Natural killer cell (primary cell): ENCODE measurements around the gene ZNF672. TPM values are rescaled to one million over a fixed set of nuclear protein-coding genes. Genes with fewer than 3 reads are reported as not detected.
A peak's percentile ranks its signal among the peaks of the same experiment; 100 is the strongest.

Source experiments
- ATAC-seq, 3 donors: fragments of 150-1000 bp in 2 of 3; fragments of 200-7000 bp in 1 of 3; cut with Tn5 transposase; 1 replicate in 1 of 3; 2 replicates in 2 of 3; pipeline ENCODE4 v1.10.0; 2021; ENCODE audit warnings: mild to moderate bottlenecking in 2 of 3, moderate library complexity in 2 of 3
- DNase-seq, 2 donors: peaks; one replicate each; pipeline versions ENCODE4 v3.0.0 to v3.0.0-alpha.2; 2013 to 2021; ENCODE audit warnings: mixed read lengths in 1 of 2
- H3K27ac ChIP-seq: one replicate; pipeline ENCODE4 v1.5.1; 2013; ENCODE audit warnings: mild to moderate bottlenecking, low read length
- H3K27me3 ChIP-seq: one replicate; pipeline ENCODE4 v1.6.1; 2013; ENCODE audit warnings: low read length; ENCODE audit not compliant: control insufficient read depth, insufficient read depth
- H3K36me3 ChIP-seq: one replicate; pipeline ENCODE4 v1.6.1; 2013; ENCODE audit warnings: low read length; ENCODE audit not compliant: control insufficient read depth, insufficient read depth
- H3K4me1 ChIP-seq: one replicate; pipeline ENCODE4 v1.6.1; 2013; ENCODE audit warnings: low read length; ENCODE audit not compliant: control insufficient read depth, insufficient read depth
- H3K4me3 ChIP-seq: one replicate; pipeline ENCODE4 v1.5.1; 2013; ENCODE audit warnings: low read length
- H3K9me3 ChIP-seq: one replicate; pipeline ENCODE4 v1.6.1; 2013; ENCODE audit warnings: low read length; ENCODE audit not compliant: control insufficient read depth, insufficient read depth
- H3K27ac Mint-ChIP-seq, 2 donors: one replicate each; pipeline ENCODE4 v1.8.0; 2022; ENCODE audit warnings: mild to moderate bottlenecking in 2 of 2, mixed read lengths in 2 of 2, moderate library complexity in 1 of 2
- H3K27me3 Mint-ChIP-seq, 2 donors: one replicate each; pipeline ENCODE4 v1.8.0; 2022; ENCODE audit warnings: low read depth in 2 of 2, mixed read lengths in 2 of 2
- H3K36me3 Mint-ChIP-seq: one replicate; pipeline ENCODE4 v1.8.0; 2022; ENCODE audit warnings: mixed read lengths
- H3K4me1 Mint-ChIP-seq, 2 donors: one replicate each; pipeline ENCODE4 v1.8.0; 2022; ENCODE audit warnings: mixed read lengths in 2 of 2
- H3K4me3 Mint-ChIP-seq: one replicate; pipeline ENCODE4 v1.8.0; 2022; ENCODE audit warnings: mild to moderate bottlenecking, moderate library complexity, mixed read lengths
- H3K9me3 Mint-ChIP-seq, 2 donors: one replicate each; pipeline ENCODE4 v1.8.0; 2022; ENCODE audit warnings: mixed read lengths in 2 of 2
- WGBS: methylation state at CpG from one replicate; pipeline ENCODE4 v1.1.7; 2013; ENCODE audit warnings: missing lambda C conversion rate; ENCODE audit not compliant: insufficient coverage; 5-methylcytosine and 5-hydroxymethylcytosine counted together
- intact Hi-C: fragments of 100-400 bp; cut with micrococcal nuclease; formaldehyde crosslinking; loops from one replicate; pipeline ENCODE4 v1.14.2; 2022
- total RNA-seq, 4 donors: library from RNA; stranded (reverse); fragments of 120-200 nt in 1 of 4; gene quantifications; one replicate each; pipeline versions ENCODE4 v1.2.3 to v1.2.4, GENCODE V29; 2013 to 2022
- TF ChIP-seq, protein P1 (sequence below): fragments of 200-600 bp; IDR thresholded peaks from one replicate; pipeline ENCODE4 v1.8.0; 2022; ENCODE audit warnings: antibody characterized with exemption

ZNF672 gene
- total RNA-seq, 3 donors from 2014 or later (not counting 1 experiment from before 2014, with no cell fraction given) = 29.0 to 41.8 (median 38.7) TPM

DNA sequence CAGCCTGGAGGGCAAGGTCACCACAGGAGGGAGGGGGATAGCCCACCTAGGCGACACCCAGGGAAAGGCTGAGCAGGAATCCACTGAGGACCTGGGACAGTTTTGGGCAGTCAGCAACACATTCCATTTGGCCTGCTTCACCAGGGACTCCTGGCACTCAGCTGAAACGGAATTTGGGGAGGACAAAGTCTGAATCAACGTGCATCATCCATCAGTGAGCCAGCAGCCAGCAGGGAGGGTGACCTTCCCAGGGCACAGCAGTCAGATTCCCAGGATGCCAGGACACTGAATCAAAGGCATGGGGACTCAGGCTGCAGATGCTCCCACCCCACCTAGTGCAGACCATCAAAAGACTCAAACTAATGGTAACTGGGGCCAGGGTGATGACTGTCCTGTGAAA lies 16.9 kb upstream of the ZNF672 start:
- no peaks in the 10 kb centered on the region for H3K27me3 ChIP-seq
- TF ChIP-seq, protein P1, sequence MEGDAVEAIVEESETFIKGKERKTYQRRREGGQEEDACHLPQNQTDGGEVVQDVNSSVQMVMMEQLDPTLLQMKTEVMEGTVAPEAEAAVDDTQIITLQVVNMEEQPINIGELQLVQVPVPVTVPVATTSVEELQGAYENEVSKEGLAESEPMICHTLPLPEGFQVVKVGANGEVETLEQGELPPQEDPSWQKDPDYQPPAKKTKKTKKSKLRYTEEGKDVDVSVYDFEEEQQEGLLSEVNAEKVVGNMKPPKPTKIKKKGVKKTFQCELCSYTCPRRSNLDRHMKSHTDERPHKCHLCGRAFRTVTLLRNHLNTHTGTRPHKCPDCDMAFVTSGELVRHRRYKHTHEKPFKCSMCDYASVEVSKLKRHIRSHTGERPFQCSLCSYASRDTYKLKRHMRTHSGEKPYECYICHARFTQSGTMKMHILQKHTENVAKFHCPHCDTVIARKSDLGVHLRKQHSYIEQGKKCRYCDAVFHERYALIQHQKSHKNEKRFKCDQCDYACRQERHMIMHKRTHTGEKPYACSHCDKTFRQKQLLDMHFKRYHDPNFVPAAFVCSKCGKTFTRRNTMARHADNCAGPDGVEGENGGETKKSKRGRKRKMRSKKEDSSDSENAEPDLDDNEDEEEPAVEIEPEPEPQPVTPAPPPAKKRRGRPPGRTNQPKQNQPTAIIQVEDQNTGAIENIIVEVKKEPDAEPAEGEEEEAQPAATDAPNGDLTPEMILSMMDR = no peak
- no peaks in the 10 kb centered on the region for H3K9me3 Mint-ChIP-seq
- no peak overlapping the region for H3K4me3 Mint-ChIP-seq
- H3K27ac ChIP-seq = no peak overlapping the region
- no peaks in the 10 kb centered on the region for H3K27me3 Mint-ChIP-seq
- H3K36me3 ChIP-seq = peaks cover 29% of the 10 kb centered on the region
- H3K9me3 ChIP-seq = no peaks in the 10 kb centered on the region
- H3K36me3 Mint-ChIP-seq = no peaks in the 10 kb centered on the region
- H3K4me3 ChIP-seq = no peak overlapping the region
- intact Hi-C loops = no loop called here
- H3K27ac Mint-ChIP-seq = no peak overlapping the region
- WGBS = 94% methylated on average over 3 of the region's 3 CpGs
- H3K4me1 Mint-ChIP-seq = peaks cover 52 to 85% of the 10 kb centered on the region in 2 donors
- H3K4me1 ChIP-seq = peaks cover 62% of the 10 kb centered on the region
- DNase-seq (no peak), ATAC-seq (no peak)

DNA sequence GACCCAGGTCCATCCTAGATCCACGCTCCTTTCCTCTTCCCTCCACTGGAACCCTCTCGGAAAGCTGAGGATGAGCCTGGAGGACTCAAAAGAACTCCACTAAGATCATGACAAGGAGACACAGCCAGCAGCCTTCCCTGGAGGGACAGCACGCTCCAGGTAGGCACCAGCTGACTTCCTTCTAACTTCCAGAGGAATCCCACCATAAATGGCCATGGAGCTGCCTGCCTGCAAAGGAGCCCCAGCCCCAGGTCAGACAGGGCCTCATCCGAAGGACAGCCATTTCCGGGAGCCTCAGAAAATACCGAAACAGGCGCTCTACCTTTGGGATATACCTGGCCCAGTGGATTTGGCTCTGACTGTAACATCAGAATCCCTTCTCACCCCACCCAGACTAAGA lies 16.4 kb upstream of the ZNF672 start:
- no peaks in the 10 kb centered on the region for H3K36me3 Mint-ChIP-seq
- intact Hi-C loops = no loop called here
- Histone ChIP-seq H3K36me3 (peaks cover 24% of the 10 kb centered on the region), H3K4me1 (peaks cover 64% of the 10 kb centered on the region), H3K4me3 (no peak overlapping the region), H3K27me3 (no peaks in the 10 kb centered on the region), H3K9me3 (no peaks in the 10 kb centered on the region), H3K27ac (no peak overlapping the region)
- H3K27me3 Mint-ChIP-seq = no peaks in the 10 kb centered on the region
- no peak overlapping the region for H3K4me3 Mint-ChIP-seq
- no peak overlapping the region for H3K27ac Mint-ChIP-seq
- no peak for ATAC-seq
- TF ChIP-seq, protein P1 = no peak
- no peaks in the 10 kb centered on the region for H3K9me3 Mint-ChIP-seq
- WGBS = over 99% methylated on average over 7 of the region's 7 CpGs
- peaks cover 55 to 84% of the 10 kb centered on the region in 2 donors for H3K4me1 Mint-ChIP-seq
- no peak for DNase-seq

DNA sequence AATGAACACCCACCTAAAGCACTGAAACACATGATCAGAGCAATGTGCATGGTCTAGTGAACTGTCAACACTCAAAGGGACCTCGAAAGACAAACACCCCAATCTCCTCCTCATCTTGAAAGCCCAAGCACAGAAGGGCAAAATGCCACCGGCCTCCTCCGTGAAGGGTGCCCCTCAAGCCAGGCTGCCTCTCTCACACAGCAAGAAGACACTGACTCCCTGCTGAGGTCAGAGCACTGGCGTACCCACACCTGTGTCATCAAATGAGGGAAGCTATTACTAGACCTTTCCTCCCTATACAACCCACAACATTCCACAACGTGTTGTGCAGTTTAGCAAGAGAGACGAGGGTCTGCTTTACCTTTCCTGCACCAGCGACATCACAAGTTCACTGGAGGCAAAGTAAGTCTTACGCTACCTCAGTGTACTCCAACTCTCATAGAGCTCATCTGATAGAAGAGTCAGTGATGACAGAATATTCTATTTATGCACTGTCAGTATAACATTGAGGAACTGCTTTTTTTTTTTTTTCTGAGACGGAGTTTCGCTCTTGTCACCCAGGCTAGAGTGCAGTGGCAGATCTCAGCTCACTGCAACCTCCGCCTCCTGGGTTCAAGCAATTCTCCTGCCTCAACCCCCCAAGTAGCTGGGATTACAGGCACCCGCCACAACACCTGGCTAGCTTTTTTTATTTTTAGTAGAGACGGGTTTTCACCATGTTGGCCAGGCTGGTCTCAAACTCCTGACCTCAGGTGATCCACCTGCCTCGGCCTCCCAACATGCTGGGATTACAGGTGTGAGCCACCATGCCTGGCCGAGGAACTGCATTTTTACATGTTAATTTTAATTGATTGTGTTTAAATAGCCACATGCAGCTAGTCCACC lies 15.6 kb upstream of the ZNF672 start:
- WGBS = 92% methylated on average over 13 of the region's 15 CpGs
- H3K4me3 Mint-ChIP-seq = peak overlapping the region; percentile 52
- H3K9me3 Mint-ChIP-seq = no peaks in the 10 kb centered on the region
- H3K27me3 ChIP-seq = no peaks in the 10 kb centered on the region
- ATAC-seq = no peak
- H3K27me3 Mint-ChIP-seq = no peaks in the 10 kb centered on the region
- DNase-seq = no peak
- peaks cover 64% of the 10 kb centered on the region for H3K4me1 ChIP-seq
- H3K27ac ChIP-seq = peak overlapping the region; percentile 38
- H3K4me3 ChIP-seq = no peak overlapping the region
- intact Hi-C loops = no loop called here
- peaks cover 55 to 83% of the 10 kb centered on the region in 2 donors for H3K4me1 Mint-ChIP-seq
- peaks cover 23% of the 10 kb centered on the region for H3K36me3 ChIP-seq
- no peaks in the 10 kb centered on the region for H3K36me3 Mint-ChIP-seq
- H3K27ac Mint-ChIP-seq = peak overlapping the region in 1 of 2 donors; percentile 33
- TF ChIP-seq, protein P1 = no peak
- no peaks in the 10 kb centered on the region for H3K9me3 ChIP-seq
